Measurements from ENCODE around the gene DBNDD2.

The DBNDD2 gene

DNA sequence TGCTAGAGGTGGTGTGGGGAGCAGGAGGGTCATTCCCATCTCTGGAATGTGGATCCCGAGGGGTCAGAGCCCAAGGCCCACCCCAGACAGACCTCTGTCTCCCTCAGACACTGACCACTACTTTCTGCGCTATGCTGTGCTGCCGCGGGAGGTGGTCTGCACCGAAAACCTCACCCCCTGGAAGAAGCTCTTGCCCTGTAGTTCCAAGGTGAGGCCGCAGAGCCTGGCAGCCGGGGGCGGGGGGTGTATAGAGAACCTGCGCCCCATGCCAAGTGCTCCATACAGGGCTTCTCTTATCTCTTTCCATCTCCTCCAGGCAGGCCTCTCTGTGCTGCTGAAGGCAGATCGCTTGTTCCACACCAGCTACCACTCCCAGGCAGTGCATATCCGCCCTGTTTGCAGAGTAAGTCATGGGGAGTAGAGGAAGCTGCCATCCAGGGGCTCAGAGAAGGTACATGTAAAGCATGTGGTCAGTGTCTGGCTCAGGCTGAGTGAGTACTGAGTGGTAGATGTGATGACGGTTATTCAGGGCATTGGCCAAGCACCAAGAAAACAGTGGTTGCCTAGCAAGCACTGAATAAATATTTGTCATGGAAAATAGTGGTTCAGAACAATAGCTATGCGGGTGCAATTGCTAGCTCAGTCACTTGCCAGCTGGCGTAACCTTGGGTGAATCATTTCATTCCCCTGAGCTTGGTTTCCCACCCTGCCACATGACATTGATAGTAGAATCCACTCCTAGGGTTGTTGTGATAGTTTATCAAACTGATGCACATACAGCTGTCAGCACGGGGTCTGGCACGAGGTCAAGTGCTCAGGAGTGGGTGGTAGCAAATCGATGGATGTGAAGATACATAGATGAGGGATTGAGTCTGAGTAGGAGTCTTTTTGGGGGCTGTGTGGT is 11.4 kb downstream of the DBNDD2 start:
- Histone ChIP-seq H3K27me3 (ENCODE audit: insufficient read depth, low read length) (no peaks in the 10 kb centered on the region), H3K9ac (ENCODE audit: low read length) (peak overlapping the region; percentile 51; the same call in 1 of the 2 replicates), H3K9me2 (ENCODE audit: low read depth, low read length) (no peaks in the 10 kb centered on the region), H3F3A (ENCODE audit: insufficient read depth, low read length) (no peaks in the 10 kb centered on the region), H3K79me2 (ENCODE audit: insufficient read depth, low read length) (peaks cover 14% of the 10 kb centered on the region), H2AFZ (ENCODE audit: low read length) (no peak overlapping the region), H3K36me3 (ENCODE audit: insufficient read depth, low read length) (peaks cover 50% of the 10 kb centered on the region), H3K4me1 (ENCODE audit: insufficient read depth, low read length, severe bottlenecking) (peaks cover 50% of the 10 kb centered on the region), H3K9me3 (ENCODE audit: low read length) (no peaks in the 10 kb centered on the region), H3K4me3 (ENCODE audit: low read depth, low read length, poor library complexity, severe bottlenecking) (peak overlapping the region; percentile 45), H3K4me2 (ENCODE audit: low read length) (peak overlapping the region; percentile 99), H4K20me1 (ENCODE audit: insufficient read depth, low read length) (no peaks in the 10 kb centered on the region), H3K27ac (ENCODE audit: low read depth, low read length, poor library complexity, severe bottlenecking) (peak overlapping the region; percentile 86)
- TF ChIP-seq CTCF (IDR thresholded peaks at IDR 0.05; ENCODE audit: low read length) = no peak; the same call in 1 of the 2 replicates
- no peak for TF ChIP-seq EZH2 (IDR thresholded peaks at IDR 0.05; ENCODE audit: borderline replicate concordance, low read length)

- Histone ChIP-seq H3K9me2 (ENCODE audit: low read depth, low read length) (no peaks in the 10 kb centered on the region), H3K9me3 (ENCODE audit: low read length) (no peaks in the 10 kb centered on the region), H3K9ac (ENCODE audit: low read length) (peak overlapping the region; percentile 30; the same call in 1 of the 2 replicates), H2AFZ (ENCODE audit: low read length) (no peak overlapping the region), H3K79me2 (ENCODE audit: insufficient read depth, low read length) (peaks cover 14% of the 10 kb centered on the region), H3K4me1 (ENCODE audit: insufficient read depth, low read length, severe bottlenecking) (peaks cover 44% of the 10 kb centered on the region), H3K36me3 (ENCODE audit: insufficient read depth, low read length) (peaks cover 55% of the 10 kb centered on the region), H3K27ac (ENCODE audit: low read depth, low read length, poor library complexity, severe bottlenecking) (peak overlapping the region; percentile 86), H3F3A (ENCODE audit: insufficient read depth, low read length) (no peaks in the 10 kb centered on the region), H3K4me3 (ENCODE audit: low read depth, low read length, poor library complexity, severe bottlenecking) (peak overlapping the region; percentile 17), H3K4me2 (ENCODE audit: low read length) (peak overlapping the region; percentile 99; the same call in 1 of the 2 replicates), H3K27me3 (ENCODE audit: insufficient read depth, low read length) (no peaks in the 10 kb centered on the region), H4K20me1 (ENCODE audit: insufficient read depth, low read length) (no peaks in the 10 kb centered on the region)
- no peak for TF ChIP-seq CTCF (IDR thresholded peaks at IDR 0.05; ENCODE audit: low read length)
- TF ChIP-seq EZH2 (IDR thresholded peaks at IDR 0.05; ENCODE audit: borderline replicate concordance, low read length) = no peak
These were observed 12.0 kb downstream of the DBNDD2 start for GRCh38 chr20:45420125-45420524.

- H3K36me3 ChIP-seq (ENCODE audit: insufficient read depth, low read length) = peaks cover 70% of the 10 kb centered on the region
- no peak overlapping the region for H3K9ac ChIP-seq (ENCODE audit: low read length)
- no peaks in the 10 kb centered on the region for H4K20me1 ChIP-seq (ENCODE audit: insufficient read depth, low read length)
- no peaks in the 10 kb centered on the region for H3K27me3 ChIP-seq (ENCODE audit: insufficient read depth, low read length)
- no peaks in the 10 kb centered on the region for H3K79me2 ChIP-seq (ENCODE audit: insufficient read depth, low read length)
- H2AFZ ChIP-seq (ENCODE audit: low read length) = no peak overlapping the region
- no peak overlapping the region for H3K27ac ChIP-seq (ENCODE audit: low read depth, low read length, poor library complexity, severe bottlenecking)
- H3K9me3 ChIP-seq (ENCODE audit: low read length) = no peaks in the 10 kb centered on the region
- H3K4me3 ChIP-seq (ENCODE audit: low read depth, low read length, poor library complexity, severe bottlenecking) = no peak overlapping the region
- H3K9me2 ChIP-seq (ENCODE audit: low read depth, low read length) = no peaks in the 10 kb centered on the region
- H3F3A ChIP-seq (ENCODE audit: insufficient read depth, low read length) = no peaks in the 10 kb centered on the region
- H3K4me2 ChIP-seq (ENCODE audit: low read length) = no peak overlapping the region
- no peak for TF ChIP-seq CTCF (IDR thresholded peaks at IDR 0.05; ENCODE audit: low read length)
- H3K4me1 ChIP-seq (ENCODE audit: insufficient read depth, low read length, severe bottlenecking) = peaks cover 15% of the 10 kb centered on the region
These were observed 15.6 kb downstream of the DBNDD2 start for GRCh38 chr20:45423700-45424099.

Data from OCI-LY1 (cell line).